ENCODE results near the gene NOL7. TPM values are rescaled to one million over a fixed set of nuclear protein-coding genes. Genes with fewer than 3 reads are reported as not detected.
A peak's percentile ranks its signal among the peaks of the same experiment; 100 is the strongest.

NOL7 gene
- total RNA-seq, 1 donor: 26.9 TPM

DNA sequence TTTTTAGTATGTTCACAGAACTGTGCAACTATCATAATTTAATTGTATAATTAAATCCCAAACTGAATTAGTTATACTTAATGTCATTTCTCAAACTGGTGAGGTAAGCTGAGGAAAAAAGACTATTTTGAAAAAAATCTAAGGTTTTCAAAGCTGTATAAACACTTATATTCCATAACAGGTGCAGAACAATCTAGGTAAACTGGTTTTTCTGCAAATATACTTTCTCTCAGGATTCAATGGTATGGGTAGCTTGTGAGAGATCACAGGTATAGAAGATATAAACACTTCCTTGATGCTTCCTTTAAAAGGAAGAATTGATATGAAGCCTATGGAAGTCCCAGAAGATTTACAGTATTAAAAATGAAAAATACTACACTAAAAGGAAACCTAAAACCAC is 33.7 kb downstream of the NOL7 start:
- DNase-seq (ENCODE audit: low read depth in 2 of 3, low spot score in 2 of 3): no peak

DNA sequence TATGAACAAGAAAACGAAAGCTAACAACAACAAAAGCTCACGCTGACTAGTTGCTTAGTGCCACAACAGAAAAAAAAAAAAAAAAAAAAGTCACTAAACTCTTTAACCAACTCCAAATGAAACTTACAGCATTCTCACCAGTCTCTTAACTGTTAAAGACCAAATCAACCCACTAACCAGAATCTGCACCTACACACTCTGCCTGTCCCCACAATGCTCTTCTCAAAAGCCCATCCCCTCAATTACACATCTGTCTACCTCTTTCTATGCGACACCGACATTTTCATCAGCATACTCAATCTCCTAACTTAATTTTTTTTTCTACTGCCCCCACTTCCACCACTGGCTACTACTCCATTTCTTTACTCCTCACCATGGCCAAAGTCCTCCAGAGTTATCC is 34.3 kb downstream of the NOL7 start:
- DNase-seq (ENCODE audit: low read depth in 2 of 3, low spot score in 2 of 3): no peak

- DNase-seq (ENCODE audit: low read depth in 2 of 3, low spot score in 2 of 3): no peak
Measured at GRCh38 chr6:13653296-13653695, 38.2 kb downstream of the NOL7 start.

- no peak for DNase-seq (ENCODE audit: low read depth in 2 of 3, low spot score in 2 of 3)
Measured at GRCh38 chr6:13654496-13654895, 39.4 kb downstream of the NOL7 start.

- no peak for DNase-seq (ENCODE audit: low read depth in 2 of 3, low spot score in 2 of 3)
Measured at GRCh38 chr6:13655700-13656099, 40.6 kb downstream of the NOL7 start.

GRCh38 chr6:13660273-13660672 is 45.1 kb downstream of the NOL7 start:
- no peak for DNase-seq (ENCODE audit: low read depth in 2 of 3, low spot score in 2 of 3)

- no peak for DNase-seq (ENCODE audit: low read depth in 2 of 3, low spot score in 2 of 3)
Measured at GRCh38 chr6:13660893-13661292, 45.8 kb downstream of the NOL7 start.

DNA sequence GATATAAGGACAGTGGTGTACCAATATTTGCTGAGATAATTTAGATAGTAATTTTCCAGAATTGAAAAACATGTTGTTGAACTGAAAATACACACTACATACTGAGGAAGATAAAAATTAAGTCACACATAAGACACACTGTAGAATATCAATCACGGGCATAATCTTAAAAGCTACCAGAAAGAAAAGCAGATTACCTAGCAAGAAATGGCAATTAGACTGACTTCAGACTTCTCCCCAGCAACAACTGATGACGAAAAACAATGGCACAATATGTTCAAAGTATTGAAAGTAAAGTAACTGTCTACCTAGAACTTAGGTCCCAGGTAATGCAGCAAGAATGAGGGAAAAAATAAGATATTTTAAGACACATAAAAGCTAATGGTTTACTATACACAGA is 46.5 kb downstream of the NOL7 start:
- no peak for DNase-seq (ENCODE audit: low read depth in 2 of 3, low spot score in 2 of 3)

DNA sequence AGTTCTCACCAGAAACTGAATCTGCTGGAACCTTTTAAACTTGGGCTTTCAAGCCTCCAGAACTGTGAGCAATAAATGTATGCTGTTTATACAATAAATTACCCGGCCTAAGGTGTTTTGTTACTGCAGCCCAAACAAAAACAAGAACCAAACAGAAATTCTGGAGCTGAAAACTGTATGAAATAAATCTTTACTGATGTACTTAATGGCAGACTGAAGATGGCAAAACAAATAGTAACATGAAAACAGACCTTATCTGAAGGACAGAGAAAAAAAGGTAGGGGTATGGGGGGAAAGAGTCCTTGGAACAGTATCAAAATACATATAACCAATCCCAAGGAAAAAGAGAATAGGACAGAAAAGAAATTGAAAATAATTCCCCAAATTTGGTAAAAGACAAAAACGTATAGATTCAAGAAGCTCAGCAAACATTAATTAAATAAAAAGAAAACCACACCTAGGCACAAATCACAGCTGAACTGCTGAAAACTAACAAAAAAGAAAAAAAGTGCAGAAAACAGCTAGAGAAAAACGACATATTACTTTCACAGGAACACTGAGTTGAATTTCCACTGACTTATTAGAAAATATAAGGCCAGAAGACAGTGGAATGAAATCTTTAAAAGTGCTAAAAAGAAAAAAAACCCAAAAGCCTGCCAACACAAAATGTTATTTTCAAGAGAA is 47.7 kb downstream of the NOL7 start:
- no peak for DNase-seq (ENCODE audit: low read depth in 2 of 3, low spot score in 2 of 3)

- no peak for DNase-seq (ENCODE audit: low read depth in 2 of 3, low spot score in 2 of 3)
Measured at GRCh38 chr6:13663986-13664385, 48.9 kb downstream of the NOL7 start.

DNA sequence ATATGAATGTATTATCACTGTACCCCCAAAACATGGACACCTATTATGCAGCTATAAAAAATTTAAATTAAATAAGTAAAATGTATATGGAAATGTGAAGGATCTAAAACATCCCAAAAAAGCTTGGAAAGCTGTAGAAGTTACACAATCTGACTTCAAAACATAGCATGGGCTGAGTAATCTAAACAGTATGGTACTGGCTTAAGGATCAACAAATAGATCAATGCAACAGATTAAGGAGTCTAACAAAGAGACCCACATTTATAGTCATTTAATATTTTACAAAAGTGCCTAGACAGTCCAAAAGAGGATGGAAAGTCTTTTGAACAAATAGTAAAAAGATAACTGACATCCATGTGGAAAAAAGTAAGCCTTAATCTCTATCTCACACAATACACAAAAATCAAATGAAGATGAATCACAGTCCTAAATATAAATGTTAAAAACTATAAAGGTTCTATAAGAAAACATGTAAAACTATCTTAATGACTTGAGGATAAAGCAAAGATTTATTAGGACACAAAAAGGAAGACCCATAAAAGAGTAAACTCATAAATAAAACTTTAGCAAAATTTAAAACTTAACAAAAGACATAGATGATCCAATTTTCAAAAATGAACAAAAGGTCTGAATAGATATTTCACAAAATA is 49.7 kb downstream of the NOL7 start:
- no peak for DNase-seq (ENCODE audit: low read depth in 2 of 3, low spot score in 2 of 3)

- DNase-seq (ENCODE audit: low read depth in 2 of 3, low spot score in 2 of 3): no peak
Measured at GRCh38 chr6:13666194-13667105, 51.3 kb downstream of the NOL7 start.

DNA sequence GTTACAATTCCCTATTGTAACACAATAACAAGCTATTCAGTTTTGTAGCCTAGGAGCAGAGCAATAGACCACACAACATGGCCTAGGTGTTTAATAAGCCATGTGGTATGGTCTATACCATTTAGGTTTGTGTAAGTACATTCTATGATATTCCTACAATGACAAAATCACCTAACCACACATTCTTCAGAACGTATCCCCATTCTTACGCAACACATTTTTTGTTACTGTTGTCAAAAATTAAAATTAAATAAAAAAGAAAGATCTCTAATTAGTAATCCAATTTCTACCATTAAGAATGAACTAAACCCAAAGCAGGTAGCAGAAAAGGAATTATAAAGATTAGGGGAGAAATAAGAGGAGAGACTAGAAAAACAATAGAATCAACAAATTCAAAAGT is 52.5 kb downstream of the NOL7 start:
- DNase-seq (ENCODE audit: low read depth in 2 of 3, low spot score in 2 of 3): no peak

- DNase-seq (ENCODE audit: low read depth in 2 of 3, low spot score in 2 of 3): peak in 1 of 3 donors; percentile 29
Measured at GRCh38 chr6:13668291-13668928, 53.3 kb downstream of the NOL7 start.

GRCh38 chr6:13669476-13669875 is 54.3 kb downstream of the NOL7 start:
- DNase-seq (ENCODE audit: low read depth in 2 of 3, low spot score in 2 of 3): no peak

Other genes starting within 250 kb of the NOL7 start
- 17.5 TPM for gene GFOD1, start 127.7 kb upstream of the NOL7 start, total RNA-seq
- 10.5 TPM for gene SIRT5, start 40.7 kb upstream of the NOL7 start, total RNA-seq
- gene RANBP9, start 96.5 kb downstream of the NOL7 start, total RNA-seq: 15.3 TPM
- 5.7 TPM for gene MCUR1, start 199.2 kb downstream of the NOL7 start, total RNA-seq